Omental fat pad (tissue), 4 donors: ENCODE measurements around the gene RIMBP2. TPM values are rescaled to one million over a fixed set of nuclear protein-coding genes. Genes with fewer than 3 reads are reported as not detected.

Experiments used
- ATAC-seq: fragments of 150-250 bp; one replicate; pipeline ENCODE4 v1.9.1; 2016; ENCODE audit warnings: mild to moderate bottlenecking, moderate library complexity; ENCODE audit not compliant: low FRiP score
- DNase-seq: peaks from one replicate; pipeline ENCODE4 v3.0.0-alpha.2; 2019; ENCODE audit warnings: low spot score
- total RNA-seq, 4 donors: library from RNA; depleted of rRNA; stranded (reverse); fragments of >200 nt; gene quantifications; one replicate each; pipeline ENCODE4 v1.1.0, GENCODE V29; 2016
- TF ChIP-seq, protein P1 (sequence below), 3 donors: fragments of 450-650 bp; IDR thresholded peaks; one replicate each; pipeline ENCODE4 v1.5.1; 2016 to 2017; ENCODE audit warnings: antibody characterized with exemption in 3 of 3, mild to moderate bottlenecking in 3 of 3, moderate library complexity in 2 of 3

Gene RIMBP2
- total RNA-seq, 4 donors from 2014 or later, result 0.36 to 3.2 (median 1.6) TPM; not detected in 1

DNA sequence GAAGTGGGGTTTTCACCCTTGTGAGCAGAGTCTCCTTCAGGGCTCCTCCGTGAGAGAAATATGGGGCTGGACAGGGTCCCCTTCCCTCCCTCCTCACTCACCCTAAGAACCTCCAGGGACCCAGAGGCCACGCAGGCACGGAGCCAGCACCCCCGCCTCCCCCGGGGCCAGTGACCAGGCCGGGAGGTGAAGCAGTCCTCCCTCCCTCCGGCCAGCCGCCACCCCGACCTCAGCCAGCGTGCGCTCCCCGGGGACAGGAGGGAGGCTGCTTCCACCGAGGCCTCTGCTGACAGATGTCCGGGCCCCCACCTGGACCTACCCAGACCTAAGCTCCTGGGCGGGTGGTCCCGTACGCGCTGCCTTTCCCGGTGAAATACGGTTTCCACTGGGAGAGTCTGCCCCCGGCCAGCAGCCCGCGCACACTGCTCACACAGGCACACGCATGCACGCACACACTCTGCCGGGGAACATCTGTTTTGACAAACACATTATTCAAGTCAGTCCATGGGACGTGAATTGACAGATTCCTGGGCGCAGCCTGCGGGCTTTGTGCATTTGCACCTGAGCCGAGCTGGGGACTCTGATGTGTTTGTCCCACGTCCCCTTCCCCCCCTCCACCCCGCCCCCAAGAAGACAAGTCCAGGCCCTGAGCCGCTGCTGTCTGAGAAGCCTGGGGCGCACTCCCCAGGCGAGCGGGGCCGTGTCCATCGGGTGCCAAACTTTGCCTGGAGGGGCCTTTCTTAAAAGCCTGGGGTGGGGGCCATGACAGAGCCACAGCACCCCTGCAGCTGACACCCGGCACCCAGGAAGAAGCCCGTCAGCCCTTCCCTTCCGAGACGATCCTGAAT lies 725 bp downstream of the RIMBP2 start:
- TF ChIP-seq, protein P1, sequence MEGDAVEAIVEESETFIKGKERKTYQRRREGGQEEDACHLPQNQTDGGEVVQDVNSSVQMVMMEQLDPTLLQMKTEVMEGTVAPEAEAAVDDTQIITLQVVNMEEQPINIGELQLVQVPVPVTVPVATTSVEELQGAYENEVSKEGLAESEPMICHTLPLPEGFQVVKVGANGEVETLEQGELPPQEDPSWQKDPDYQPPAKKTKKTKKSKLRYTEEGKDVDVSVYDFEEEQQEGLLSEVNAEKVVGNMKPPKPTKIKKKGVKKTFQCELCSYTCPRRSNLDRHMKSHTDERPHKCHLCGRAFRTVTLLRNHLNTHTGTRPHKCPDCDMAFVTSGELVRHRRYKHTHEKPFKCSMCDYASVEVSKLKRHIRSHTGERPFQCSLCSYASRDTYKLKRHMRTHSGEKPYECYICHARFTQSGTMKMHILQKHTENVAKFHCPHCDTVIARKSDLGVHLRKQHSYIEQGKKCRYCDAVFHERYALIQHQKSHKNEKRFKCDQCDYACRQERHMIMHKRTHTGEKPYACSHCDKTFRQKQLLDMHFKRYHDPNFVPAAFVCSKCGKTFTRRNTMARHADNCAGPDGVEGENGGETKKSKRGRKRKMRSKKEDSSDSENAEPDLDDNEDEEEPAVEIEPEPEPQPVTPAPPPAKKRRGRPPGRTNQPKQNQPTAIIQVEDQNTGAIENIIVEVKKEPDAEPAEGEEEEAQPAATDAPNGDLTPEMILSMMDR (IDR thresholded peaks at IDR 0.05), result no peak
- DNase-seq (no peak), ATAC-seq (no peak)

DNA sequence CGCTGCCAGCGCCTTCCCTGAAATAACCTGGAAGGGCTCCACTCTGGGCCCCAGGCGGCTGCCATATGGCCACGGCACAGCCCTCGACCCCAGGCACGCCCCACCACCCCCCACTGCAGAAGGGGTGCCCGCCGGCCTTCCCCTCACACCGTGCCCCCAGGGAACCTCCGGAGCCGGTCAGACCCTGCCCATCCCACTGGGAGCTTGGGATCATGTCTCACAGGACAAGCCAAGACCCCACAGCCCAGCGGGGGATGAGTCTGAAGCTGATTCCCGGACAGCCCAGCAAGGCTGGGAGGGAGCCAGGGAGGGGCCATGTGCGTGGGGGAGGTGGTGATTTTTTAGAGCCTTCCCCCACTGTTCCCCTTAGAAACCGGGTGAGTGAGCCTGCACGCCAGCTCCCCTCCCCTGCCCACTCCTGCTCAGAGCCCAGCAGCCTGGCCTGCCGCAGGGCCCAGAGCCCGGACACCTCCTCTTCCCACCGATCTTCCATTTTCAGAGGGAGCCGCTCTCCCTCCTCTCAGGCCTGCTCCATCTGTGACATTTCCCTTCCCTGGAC lies 1.4 kb downstream of the RIMBP2 start:
- DNase-seq (no peak), ATAC-seq (peak; percentile 67)
- TF ChIP-seq, protein P1 (IDR thresholded peaks at IDR 0.05), result no peak

DNA sequence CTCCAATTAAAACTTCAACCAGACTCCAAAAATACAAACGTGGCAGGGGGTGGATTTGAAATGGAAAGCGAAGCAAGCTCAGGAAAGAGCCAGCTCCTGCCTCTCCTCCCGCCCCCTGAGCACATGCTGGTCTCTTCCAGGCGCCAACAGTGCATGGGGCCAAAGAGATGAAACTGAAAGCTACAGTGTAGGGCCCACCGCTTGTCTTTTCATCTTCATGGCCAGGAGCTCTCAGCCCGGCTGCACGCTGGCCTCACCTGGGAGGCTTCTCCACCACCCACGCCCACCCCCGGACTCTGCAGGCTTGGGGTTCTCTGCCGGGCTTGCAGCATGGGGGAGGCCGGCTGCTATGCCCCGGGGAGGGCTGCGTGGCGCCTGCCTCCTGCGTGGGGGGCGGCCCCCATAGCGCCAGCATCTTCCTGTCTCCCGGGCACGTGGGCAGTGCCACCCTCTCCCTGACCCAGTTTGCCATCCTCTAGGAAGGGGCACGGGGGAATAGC lies 2.0 kb downstream of the RIMBP2 start:
- DNase-seq (no peak), ATAC-seq (peak; percentile 63)
- TF ChIP-seq, protein P1 (IDR thresholded peaks at IDR 0.05), result no peak

DNA sequence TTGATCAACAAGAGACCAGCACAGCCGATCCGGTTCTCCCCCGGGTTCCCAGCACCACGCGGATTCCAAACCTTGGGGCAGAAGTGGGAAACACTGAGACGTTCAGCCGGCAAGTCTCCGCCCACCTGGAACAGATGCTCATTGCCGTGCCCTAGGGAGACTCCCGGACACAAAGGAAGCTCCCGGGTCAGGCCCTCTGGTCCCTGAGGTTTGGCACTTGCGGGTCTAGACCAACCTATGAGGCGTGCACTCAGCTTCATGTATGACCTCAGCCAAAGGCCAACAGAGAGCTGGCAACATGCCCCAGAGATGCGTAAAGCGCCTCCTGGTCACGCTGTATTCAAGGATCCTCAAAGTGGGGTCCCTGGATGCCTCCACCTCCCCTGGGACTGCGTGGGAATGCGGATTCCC lies 2.5 kb downstream of the RIMBP2 start:
- DNase-seq (no peak), ATAC-seq (peak; percentile 23)
- TF ChIP-seq, protein P1 (IDR thresholded peaks at IDR 0.05), result no peak

DNA sequence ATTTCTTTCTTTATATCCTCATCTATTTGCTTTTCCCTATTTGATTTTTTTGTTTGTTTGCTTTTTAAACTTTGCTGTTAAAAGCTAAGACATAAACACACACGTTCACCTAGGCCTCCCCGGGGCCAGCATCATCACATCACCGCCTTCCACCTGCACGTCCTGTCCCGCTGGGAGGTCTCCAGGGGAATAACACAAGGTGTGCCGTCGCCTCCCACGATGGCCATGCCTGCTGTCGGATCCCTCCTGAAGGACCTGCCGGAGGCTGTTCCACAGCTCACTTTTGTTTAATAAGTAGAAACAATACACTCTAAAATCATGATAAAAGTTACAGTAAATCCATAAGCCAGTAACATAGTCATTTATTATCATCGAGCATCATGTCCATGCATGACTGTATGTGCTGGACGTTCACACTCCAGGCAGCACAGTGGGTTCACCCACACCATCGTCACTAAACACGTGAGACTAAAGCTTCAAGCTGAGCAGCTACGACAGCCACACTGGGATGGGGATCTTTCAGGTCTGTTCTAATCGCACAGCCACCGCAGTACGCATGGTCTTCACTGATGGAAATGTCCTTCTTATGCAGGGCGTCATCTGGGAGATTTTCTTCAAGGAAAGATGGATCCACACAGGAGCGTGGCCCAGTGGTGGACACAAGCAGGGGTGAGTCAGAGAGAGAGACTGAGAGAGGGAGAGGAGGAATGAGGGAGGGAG lies 3.6 kb downstream of the RIMBP2 start:
- TF ChIP-seq, protein P1 (IDR thresholded peaks at IDR 0.05), result no peak
- DNase-seq (no peak), ATAC-seq (no peak)

DNA sequence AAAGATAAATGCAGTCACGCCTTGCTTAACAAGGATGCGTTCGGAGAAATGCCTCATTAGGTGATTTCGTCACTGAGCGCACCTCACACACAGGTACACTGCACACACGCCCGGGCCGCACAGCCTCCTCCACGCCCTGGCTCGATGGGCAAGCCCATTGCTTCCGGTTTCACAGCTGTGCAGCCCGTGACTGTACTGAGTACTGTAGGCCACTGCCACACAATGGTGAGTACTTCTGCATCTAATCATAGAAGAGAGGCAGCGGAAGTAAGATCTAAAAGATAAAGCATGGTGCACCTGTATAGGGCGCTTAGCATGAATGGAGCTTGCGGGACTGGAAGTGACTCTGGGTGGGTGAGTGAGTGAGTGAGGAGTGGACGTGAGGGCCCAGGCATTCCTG lies 4.3 kb downstream of the RIMBP2 start:
- TF ChIP-seq, protein P1 (IDR thresholded peaks at IDR 0.05), result no peak
- DNase-seq (no peak), ATAC-seq (no peak)
